H1 (cell line): ENCODE results near the gene SLC37A1. TPM values are rescaled to one million over a fixed set of nuclear protein-coding genes. Genes with fewer than 3 reads are reported as not detected.

Source experiments
- CTCF ChIP-seq, 3 experiments: IDR thresholded peaks; 1 replicate in 2 of 3; 2 replicates in 1 of 3; pipeline versions ENCODE4 v1.5.1 to v1.6.1; 2011; ENCODE audit warnings: low read length in 3 of 3, mild to moderate bottlenecking in 3 of 3, inconsistent platforms in 2 of 3, low read depth in 1 of 3, moderate library complexity in 1 of 3; ENCODE audit not compliant: insufficient read depth in 1 of 3; ENCODE audit errors: control extremely low read depth in 1 of 3
- GTF2F1 ChIP-seq: IDR thresholded peaks from 2 replicates; pipeline ENCODE4 v1.6.1; 2012; ENCODE audit warnings: low read depth, low read length, improper control_type of control experiment, borderline replicate concordance
- ZNF274 ChIP-seq: IDR thresholded peaks from 2 replicates; pipeline ENCODE4 v1.7.0; 2012; ENCODE audit warnings: low read length, borderline replicate concordance; ENCODE audit errors: extremely low read depth
- polyA plus RNA-seq, 7 experiments: library from polyadenylated mRNA; depleted of rRNA in 3 of 7; stranded (reverse) in 5 of 7; unstranded in 2 of 7; fragments of >200 nt in 5 of 7; fragments of 200-250 nt in 2 of 7; gene quantifications; 1 replicate in 5 of 7; 2 replicates in 1 of 7; 4 replicates in 1 of 7; pipeline versions ENCODE4 v1.2.1 to v1.2.3, GENCODE V29; 2011 to 2013; ENCODE audit warnings: missing spikeins in 2 of 7, mixed read lengths in 2 of 7
- total RNA-seq: library from RNA; stranded (reverse); fragmentation: NEBNext Ultra II Directional; extraction: Animal tissue kit (Norgen Biotek cat#: 25700); gene quantifications from 2 replicates; pipeline ENCODE4 v1.2.1, GENCODE V29; 2021

SLC37A1 gene
- total and polyA plus RNA-seq, 2 of the 8 experiments (the other 6 are each of a cell fraction or from before 2014, with no cell fraction given): 15.6 to 30.9 TPM

DNA sequence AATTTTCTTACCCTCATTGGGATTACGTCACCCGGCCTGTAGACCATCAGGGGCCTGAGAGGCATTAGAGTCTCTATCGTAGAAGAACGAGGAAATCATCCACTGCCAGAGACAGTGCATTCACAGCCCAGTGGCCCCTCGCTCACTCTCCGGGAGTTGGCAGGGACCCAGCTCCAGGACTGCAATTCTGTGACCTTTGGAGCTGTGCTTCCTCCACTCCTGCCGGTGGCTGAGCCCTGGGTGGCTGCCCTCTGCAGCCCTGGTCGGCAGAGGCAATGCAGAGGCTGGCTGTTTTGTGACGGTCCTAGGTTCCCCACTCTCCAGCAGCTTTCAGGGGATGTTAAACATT, 12.7 kb downstream of the SLC37A1 start (continued):
- TF ChIP-seq CTCF (IDR thresholded peaks at IDR 0.05; ENCODE audit: control extremely low read depth in 1 of 3, insufficient read depth in 1 of 3, low read depth in 1 of 3, low read length in 3 of 3): no peak
- TF ChIP-seq ZNF274: no peak
- TF ChIP-seq GTF2F1: no peak
- TF ChIP-seq, all 59 proteins: peak for 0
